ENCODE measurements around the gene AMIGO1.
A peak's percentile ranks its signal among the peaks of the same experiment; 100 is the strongest.

AMIGO1 gene

GRCh38 chr1:109535481-109535880 is 26.0 kb upstream of the AMIGO1 start:
- no peak overlapping the region for H4K91ac ChIP-seq (ENCODE audit: low read depth, low read length)
- H3K9me3 ChIP-seq (ENCODE audit: insufficient read depth, low read depth, low read length): no peaks in the 10 kb centered on the region
- no peak overlapping the region for H3K4me2 ChIP-seq (ENCODE audit: low read length)
- no peak overlapping the region for H4K12ac ChIP-seq (ENCODE audit: low read depth, low read length)
- H3K23ac ChIP-seq (ENCODE audit: low read length): no peak overlapping the region
- no peak overlapping the region for H3K27ac ChIP-seq (ENCODE audit: low read depth, low read length)
- H3K79me1 ChIP-seq (ENCODE audit: low read length): no peaks in the 10 kb centered on the region
- no peak overlapping the region for H2BK12ac ChIP-seq (ENCODE audit: low read length)
- no peak overlapping the region for H2BK120ac ChIP-seq (ENCODE audit: insufficient read depth, low read length, poor library complexity)
- H3K9ac ChIP-seq (ENCODE audit: low read length): no peak overlapping the region
- no peak overlapping the region for H3K14ac ChIP-seq (ENCODE audit: low read length)
- H4K8ac ChIP-seq (ENCODE audit: low read depth, low read length): no peak overlapping the region
- H3K36me3 ChIP-seq (ENCODE audit: control insufficient read depth in 1 of 2, insufficient read depth in 2 of 2, low read length in 2 of 2): no peaks in the 10 kb centered on the region
- H3K4me3 ChIP-seq (ENCODE audit: low read depth, low read length): no peak overlapping the region
- no peaks in the 10 kb centered on the region for H3K79me2 ChIP-seq (ENCODE audit: control insufficient read depth, insufficient read depth, low read length, poor library complexity)
- DNase-seq: no peak
- no peak overlapping the region for H2BK5ac ChIP-seq (ENCODE audit: low read depth, low read length, poor library complexity)
- no peak overlapping the region for H2AFZ ChIP-seq (ENCODE audit: insufficient read depth, low read length, poor library complexity)
- no CpG with 5 or more reads among the region's 4 CpGs for WGBS (ENCODE audit: extremely low coverage, insufficient coverage, insufficient read length)
- H3K4ac ChIP-seq (ENCODE audit: low read depth, low read length): no peak overlapping the region
- no peak overlapping the region for H2AK5ac ChIP-seq (ENCODE audit: low read length)
- no peaks in the 10 kb centered on the region for H3K27me3 ChIP-seq (ENCODE audit: insufficient read depth, low read length)
- H3K4me1 ChIP-seq (ENCODE audit: control insufficient read depth in 1 of 2, insufficient read depth in 2 of 2, low read length in 2 of 2): peaks cover 0 to 2% of the 10 kb centered on the region in 2 experiments
- no peak overlapping the region for H3K18ac ChIP-seq (ENCODE audit: low read length)

- Histone ChIP-seq H3K27me3 (ENCODE audit: insufficient read depth, low read length) (no peaks in the 10 kb centered on the region), H4K91ac (ENCODE audit: low read depth, low read length) (no peak overlapping the region), H4K8ac (ENCODE audit: low read depth, low read length) (no peak overlapping the region), H3K79me2 (ENCODE audit: control insufficient read depth, insufficient read depth, low read length, poor library complexity) (no peaks in the 10 kb centered on the region), H3K14ac (ENCODE audit: low read length) (no peak overlapping the region), H2AFZ (ENCODE audit: insufficient read depth, low read length, poor library complexity) (no peak overlapping the region), H3K36me3 (ENCODE audit: control insufficient read depth in 1 of 2, insufficient read depth in 2 of 2, low read length in 2 of 2) (no peaks in the 10 kb centered on the region), H3K4ac (ENCODE audit: low read depth, low read length) (no peak overlapping the region), H2BK5ac (ENCODE audit: low read depth, low read length, poor library complexity) (no peak overlapping the region), H3K18ac (ENCODE audit: low read length) (no peak overlapping the region), H3K4me3 (ENCODE audit: low read depth, low read length) (no peak overlapping the region), H3K4me2 (ENCODE audit: low read length) (no peak overlapping the region), H3K4me1 (ENCODE audit: control insufficient read depth in 1 of 2, insufficient read depth in 2 of 2, low read length in 2 of 2) (peaks cover 0 to 2% of the 10 kb centered on the region in 2 experiments), H4K12ac (ENCODE audit: low read depth, low read length) (no peak overlapping the region), H3K23ac (ENCODE audit: low read length) (no peak overlapping the region), H2AK5ac (ENCODE audit: low read length) (no peak overlapping the region), H3K9me3 (ENCODE audit: insufficient read depth, low read depth, low read length) (peaks cover 2% of the 10 kb centered on the region), H3K79me1 (ENCODE audit: low read length) (no peaks in the 10 kb centered on the region), H2BK120ac (ENCODE audit: insufficient read depth, low read length, poor library complexity) (no peak overlapping the region), H2BK12ac (ENCODE audit: low read length) (no peak overlapping the region), H3K27ac (ENCODE audit: low read depth, low read length) (no peak overlapping the region), H3K9ac (ENCODE audit: low read length) (no peak overlapping the region)
- DNase-seq: no peak
- WGBS (ENCODE audit: extremely low coverage, insufficient coverage, insufficient read length): no CpG with 5 or more reads among the region's 1 CpG
Measured at GRCh38 chr1:109534307-109534858, 24.9 kb upstream of the AMIGO1 start.

- Histone ChIP-seq H3K27ac (ENCODE audit: low read depth, low read length) (no peak overlapping the region), H3K4me1 (ENCODE audit: control insufficient read depth in 1 of 2, insufficient read depth in 2 of 2, low read length in 2 of 2) (peaks cover 0 to 2% of the 10 kb centered on the region in 2 experiments), H4K8ac (ENCODE audit: low read depth, low read length) (peak overlapping the region; percentile 77), H2BK5ac (ENCODE audit: low read depth, low read length, poor library complexity) (no peak overlapping the region), H2BK12ac (ENCODE audit: low read length) (no peak overlapping the region), H3K36me3 (ENCODE audit: control insufficient read depth in 1 of 2, insufficient read depth in 2 of 2, low read length in 2 of 2) (no peaks in the 10 kb centered on the region), H3K4ac (ENCODE audit: low read depth, low read length) (no peak overlapping the region), H4K91ac (ENCODE audit: low read depth, low read length) (peak overlapping the region; percentile 8), H3K4me2 (ENCODE audit: low read length) (peak overlapping the region; percentile 13), H3K18ac (ENCODE audit: low read length) (no peak overlapping the region), H3K79me1 (ENCODE audit: low read length) (no peaks in the 10 kb centered on the region), H3K9ac (ENCODE audit: low read length) (no peak overlapping the region), H2AFZ (ENCODE audit: insufficient read depth, low read length, poor library complexity) (peak overlapping the region; percentile 24), H3K4me3 (ENCODE audit: low read depth, low read length) (no peak overlapping the region), H3K79me2 (ENCODE audit: control insufficient read depth, insufficient read depth, low read length, poor library complexity) (no peaks in the 10 kb centered on the region), H4K12ac (ENCODE audit: low read depth, low read length) (peak overlapping the region; percentile 25), H3K27me3 (ENCODE audit: insufficient read depth, low read length) (no peaks in the 10 kb centered on the region), H2AK5ac (ENCODE audit: low read length) (no peak overlapping the region), H3K23ac (ENCODE audit: low read length) (no peak overlapping the region), H3K9me3 (ENCODE audit: insufficient read depth, low read depth, low read length) (peaks cover 2% of the 10 kb centered on the region), H3K14ac (ENCODE audit: low read length) (no peak overlapping the region), H2BK120ac (ENCODE audit: insufficient read depth, low read length, poor library complexity) (no peak overlapping the region)
- DNase-seq: peak; percentile 63 to 90
- WGBS (ENCODE audit: extremely low coverage, insufficient coverage, insufficient read length): no CpG with 5 or more reads among the region's 12 CpGs
Measured at GRCh38 chr1:109532365-109533136, 23.0 kb upstream of the AMIGO1 start.

- H4K8ac ChIP-seq (ENCODE audit: low read depth, low read length): no peak overlapping the region
- no peak overlapping the region for H2BK120ac ChIP-seq (ENCODE audit: insufficient read depth, low read length, poor library complexity)
- no CpG with 5 or more reads among the region's 16 CpGs for WGBS (ENCODE audit: extremely low coverage, insufficient coverage, insufficient read length)
- H3K79me1 ChIP-seq (ENCODE audit: low read length): no peaks in the 10 kb centered on the region
- H2BK5ac ChIP-seq (ENCODE audit: low read depth, low read length, poor library complexity): no peak overlapping the region
- no peaks in the 10 kb centered on the region for H3K79me2 ChIP-seq (ENCODE audit: control insufficient read depth, insufficient read depth, low read length, poor library complexity)
- H3K4me1 ChIP-seq (ENCODE audit: control insufficient read depth in 1 of 2, insufficient read depth in 2 of 2, low read length in 2 of 2): peaks cover 0 to 2% of the 10 kb centered on the region in 2 experiments
- H3K18ac ChIP-seq (ENCODE audit: low read length): no peak overlapping the region
- DNase-seq: no peak
- no peak overlapping the region for H2AK5ac ChIP-seq (ENCODE audit: low read length)
- H3K4ac ChIP-seq (ENCODE audit: low read depth, low read length): no peak overlapping the region
- no peaks in the 10 kb centered on the region for H3K36me3 ChIP-seq (ENCODE audit: control insufficient read depth in 1 of 2, insufficient read depth in 2 of 2, low read length in 2 of 2)
- no peaks in the 10 kb centered on the region for H3K27me3 ChIP-seq (ENCODE audit: insufficient read depth, low read length)
- H3K9ac ChIP-seq (ENCODE audit: low read length): no peak overlapping the region
- H3K4me2 ChIP-seq (ENCODE audit: low read length): no peak overlapping the region
- H3K27ac ChIP-seq (ENCODE audit: low read depth, low read length): no peak overlapping the region
- H3K23ac ChIP-seq (ENCODE audit: low read length): no peak overlapping the region
- no peak overlapping the region for H3K4me3 ChIP-seq (ENCODE audit: low read depth, low read length)
- no peak overlapping the region for H2BK12ac ChIP-seq (ENCODE audit: low read length)
- H2AFZ ChIP-seq (ENCODE audit: insufficient read depth, low read length, poor library complexity): no peak overlapping the region
- no peak overlapping the region for H4K91ac ChIP-seq (ENCODE audit: low read depth, low read length)
- H4K12ac ChIP-seq (ENCODE audit: low read depth, low read length): no peak overlapping the region
- no peak overlapping the region for H3K14ac ChIP-seq (ENCODE audit: low read length)
- peaks cover 2% of the 10 kb centered on the region for H3K9me3 ChIP-seq (ENCODE audit: insufficient read depth, low read depth, low read length)
Measured at GRCh38 chr1:109531826-109532364, 22.4 kb upstream of the AMIGO1 start.

Data from trophoblast cell (in vitro differentiated cells and primary cell).